Adrenal gland (tissue), 12 donors: ENCODE data around the gene NCLN. TPM values are rescaled to one million over a fixed set of nuclear protein-coding genes. Genes with fewer than 3 reads are reported as not detected.
"Not testable (repeated sequence)": the region's sequence is repeated elsewhere in the genome, so short reads cannot be mapped to it uniquely, and the experiment has no call there.

Source experiments
- DNase-seq, 7 donors: peaks; one replicate each; pipeline ENCODE4 v3.0.0-alpha.2; 2019 to 2020
- H3K27ac ChIP-seq, 5 donors: fragments of 200-600 bp; sonication (generic) in 4 of 5; 1 replicate in 3 of 5; 2 replicates in 2 of 5; pipeline versions ENCODE4 v1.5.1 to v1.8.0; 2016 to 2020; ENCODE audit warnings: mild to moderate bottlenecking in 1 of 5
- H3K27me3 ChIP-seq: fragments of 200-600 bp; 2 replicates; pipeline ENCODE4 v1.8.0; 2021
- H3K36me3 ChIP-seq, 2 donors: fragments of 200-600 bp; replicated peaks in 1 of 2; 1 replicate in 1 of 2; 2 replicates in 1 of 2; pipeline versions ENCODE4 v1.5.1 to v1.8.0; 2018 to 2022
- H3K4me1 ChIP-seq, 2 donors: fragments of 200-600 bp; replicated peaks in 1 of 2; 1 replicate in 1 of 2; 2 replicates in 1 of 2; pipeline versions ENCODE4 v1.5.1 to v1.8.0; 2018 to 2021
- H3K4me3 ChIP-seq, 4 donors: fragments of 200-600 bp; sonication (generic) in 3 of 4; one replicate each; pipeline ENCODE4 v1.5.1; 2016 to 2018
- H3K9me3 ChIP-seq, 3 donors: fragments of 200-600 bp; sonication (generic) in 1 of 3; replicated peaks in 1 of 3; 1 replicate in 2 of 3; 2 replicates in 1 of 3; pipeline versions ENCODE4 v1.5.1 to v1.8.0; 2016 to 2021
- CTCF ChIP-seq, 6 experiments: fragments of 450-650 bp in 4 of 6; fragments of 200-600 bp in 2 of 6; sonication (generic) in 1 of 6; IDR thresholded peaks; 1 replicate in 5 of 6; 2 replicates in 1 of 6; pipeline versions ENCODE4 v1.5.1 to v1.8.0; 2016 to 2021; ENCODE audit warnings: antibody characterized with exemption in 6 of 6, mild to moderate bottlenecking in 2 of 6, moderate library complexity in 1 of 6
- POLR2A ChIP-seq, 2 donors: fragments of 450-650 bp; IDR thresholded peaks; one replicate each; pipeline ENCODE4 v1.6.1; 2017; ENCODE audit warnings: antibody characterized with exemption in 2 of 2, mild to moderate bottlenecking in 2 of 2, moderate library complexity in 1 of 2
- WGBS, 4 donors: extraction: QIAGEN DNeasy Blood & Tissue Kit in 2 of 4; methylation state at CpG; one replicate each; pipeline versions ENCODE4 v1.1.5 to v1.1.7; 2013 to 2017; 5-methylcytosine and 5-hydroxymethylcytosine counted together
- intact Hi-C, 2 donors: fragments of 100-400 bp; cut with DNase I; formaldehyde crosslinking; loops; one replicate each; pipeline versions ENCODE4 v1.14.1 to v1.15.0; 2022 to 2023
- polyA plus RNA-seq, 3 donors: library from polyadenylated mRNA; stranded (reverse); fragments of 200-250 nt in 2 of 3; fragments of 350-450 nt in 1 of 3; fragmentation: Illumina TruSeq in 1 of 3; extraction: RNeasy Lipid Tissue Mini Kit (QIAGEN cat#74804) in 1 of 3; gene quantifications; one replicate each; pipeline ENCODE4 v1.2.3, GENCODE V29; 2013 to 2014
- total RNA-seq, 9 donors: library from RNA; depleted of rRNA in 4 of 9; stranded (reverse); fragments of >200 nt in 4 of 9; fragments of 120-200 nt in 1 of 9; fragmentation: NEBNext Ultra II Directional in 1 of 9; extraction: Animal tissue kit (Norgen Biotek cat#: 25700) in 1 of 9; gene quantifications; one replicate each; pipeline versions ENCODE4 v1.1.0 to v1.2.4, GENCODE V29; 2013 to 2023
- donor health status: healthy with polysubstance abuse.
- donor health status: Bipolar disorder and iron deficiency.
- donor health status: DM: yes; HTN: yes; CAD: no.
- donor health status: DM: no; HTN: no; CAD: no.
- donor health status: DM: no; HTN: no; CAD: no.
- donor health status: DM: yes; HTN: yes; CAD: no.

NCLN gene
- total and polyA plus RNA-seq, 12 donors, result 51.5 to 193 (median 94.0) TPM

GRCh38 chr19:3231288-3231687, 45.6 kb downstream of the NCLN start:
- intact Hi-C loops, result no loop called here
- no peaks in the 10 kb centered on the region for H3K27me3 ChIP-seq

GRCh38 chr19:3233116-3233515, 47.4 kb downstream of the NCLN start:
- Histone ChIP-seq H3K27ac (no peak overlapping the region), H3K36me3 (no peaks in the 10 kb centered on the region), H3K4me3 (no peak overlapping the region), H3K9me3 (no peaks in the 10 kb centered on the region), H3K4me1 (no peaks in the 10 kb centered on the region), H3K27me3 (no peaks in the 10 kb centered on the region)
- DNase-seq, result no peak
- intact Hi-C loops, result no loop called here
- WGBS, 4 donors, result 69 to 82% (median 76%) methylated on average over 4 of the region's 4 CpGs
- TF ChIP-seq POLR2A (IDR thresholded peaks at IDR 0.05) (no peak), CTCF (IDR thresholded peaks at IDR 0.05) (no peak)

More at GRCh38 chr19:3231288-3231687, 45.6 kb downstream of the NCLN start:
- Histone ChIP-seq H3K9me3 (no peaks in the 10 kb centered on the region), H3K27ac (no peak overlapping the region), H3K36me3 (no peaks in the 10 kb centered on the region), H3K4me1 (no peaks in the 10 kb centered on the region), H3K4me3 (no peak overlapping the region)
- no peak for DNase-seq
- TF ChIP-seq CTCF (IDR thresholded peaks at IDR 0.05) (no peak), POLR2A (IDR thresholded peaks at IDR 0.05) (no peak)
- WGBS, 4 donors, result 78 to 89% (median 87%) methylated on average over 1 of the region's 1 CpG

GRCh38 chr19:3233831-3234230, 48.1 kb downstream of the NCLN start:
- intact Hi-C loops, result no loop called here
- no peaks in the 10 kb centered on the region for H3K27me3 ChIP-seq
- WGBS, 4 donors, result 69 to 73% (median 70%) methylated on average over 1 to 4 of the region's 4 CpGs

GRCh38 chr19:3234800-3235199, 49.1 kb downstream of the NCLN start:
- DNase-seq, result no peak
- TF ChIP-seq POLR2A (IDR thresholded peaks at IDR 0.05), result no peak
- no peak for TF ChIP-seq CTCF (IDR thresholded peaks at IDR 0.05)
- Histone ChIP-seq H3K4me1 (no peaks in the 10 kb centered on the region), H3K4me3 (no peak overlapping the region), H3K9me3 (no peaks in the 10 kb centered on the region), H3K27ac (no peak overlapping the region), H3K27me3 (no peaks in the 10 kb centered on the region), H3K36me3 (no peaks in the 10 kb centered on the region)
- intact Hi-C loops, result no loop called here
- WGBS, 4 donors, result 62 to 67% (median 64%) methylated on average over 9 of the region's 9 CpGs

More at GRCh38 chr19:3233831-3234230, 48.1 kb downstream of the NCLN start:
- H3K4me3 ChIP-seq, result no peak overlapping the region
- no peaks in the 10 kb centered on the region for H3K4me1 ChIP-seq
- DNase-seq, result no peak
- TF ChIP-seq CTCF (IDR thresholded peaks at IDR 0.05) (no peak), POLR2A (IDR thresholded peaks at IDR 0.05) (no peak)
- no peaks in the 10 kb centered on the region for H3K36me3 ChIP-seq
- no peaks in the 10 kb centered on the region for H3K9me3 ChIP-seq
- H3K27ac ChIP-seq, result no peak overlapping the region

GRCh38 chr19:3235604-3236003, 49.9 kb downstream of the NCLN start:
- H3K36me3 ChIP-seq, H3K27me3 ChIP-seq, H3K9me3 ChIP-seq, intact Hi-C loops, H3K4me1 ChIP-seq, H3K4me3 ChIP-seq, H3K27ac ChIP-seq, DNase-seq: not testable (repeated sequence)
- 53 to 88% (median 71%) methylated on average over 2 of the region's 2 CpGs for WGBS, 4 donors
